GM21576 (cell line): ENCODE data around the gene BMP8B.
"Not testable (repeated sequence)": the region's sequence is repeated elsewhere in the genome, so short reads cannot be mapped to it uniquely, and the experiment has no call there.

Experiments used
- ATAC-seq: cut with Tn5 transposase; IDR thresholded peaks from one replicate; pipeline ENCODE4 v1.9.1; 2021; ENCODE audit warnings: mild to moderate bottlenecking, moderate library complexity; ENCODE audit not compliant: unreplicated experiment

BMP8B gene

GRCh38 chr1:39816415-39817090 is 27.9 kb upstream of the BMP8B start:
- ATAC-seq, result peak; percentile 48

GRCh38 chr1:39812913-39813312 is 24.2 kb upstream of the BMP8B start:
- ATAC-seq, result no peak

GRCh38 chr1:39808784-39809517 is 20.3 kb upstream of the BMP8B start:
- no peak for ATAC-seq

GRCh38 chr1:39805385-39805784 is 16.7 kb upstream of the BMP8B start:
- no peak for ATAC-seq

- no peak for ATAC-seq
Measured at GRCh38 chr1:39802496-39803260, 14.0 kb upstream of the BMP8B start.

- ATAC-seq, result no peak
Measured at GRCh38 chr1:39800471-39800835, 11.8 kb upstream of the BMP8B start.

- peak; percentile 65 for ATAC-seq
Measured at GRCh38 chr1:39799770-39800470, 11.3 kb upstream of the BMP8B start.

- ATAC-seq, result peak; percentile 86
Measured at GRCh38 chr1:39798859-39799769, 10.4 kb upstream of the BMP8B start.

GRCh38 chr1:39795651-39796050 is 7.0 kb upstream of the BMP8B start:
- ATAC-seq, result no peak

- no peak for ATAC-seq
Measured at GRCh38 chr1:39791838-39792237, 3.2 kb upstream of the BMP8B start.

- ATAC-seq, result no peak
Measured at GRCh38 chr1:39789571-39790110, 976 bp upstream of the BMP8B start.

- peak; percentile 8 for ATAC-seq
Measured at GRCh38 chr1:39788426-39788757, 273 bp downstream of the BMP8B start.

- ATAC-seq, result not testable (repeated sequence)
Measured at GRCh38 chr1:39787964-39788363, 701 bp downstream of the BMP8B start.

GRCh38 chr1:39787468-39787867 is 1.2 kb downstream of the BMP8B start:
- no peak for ATAC-seq

GRCh38 chr1:39787108-39787375 is 1.6 kb downstream of the BMP8B start:
- ATAC-seq, result not testable (repeated sequence)

- ATAC-seq, result not testable (repeated sequence)
Measured at GRCh38 chr1:39786303-39787107, 2.2 kb downstream of the BMP8B start.

GRCh38 chr1:39782685-39783084 is 6.0 kb downstream of the BMP8B start:
- ATAC-seq, result not testable (repeated sequence)

- ATAC-seq, result no peak
Measured at GRCh38 chr1:39782103-39782502, 6.6 kb downstream of the BMP8B start.

GRCh38 chr1:39781349-39781715 is 7.3 kb downstream of the BMP8B start:
- no peak for ATAC-seq
